Activated B cell treated with CpG ODN at 0.5 μM for 24 hours (primary cell): Measurements from ENCODE around the gene EEF1A2. TPM values are rescaled to one million over a fixed set of nuclear protein-coding genes. Genes with fewer than 3 reads are reported as not detected.
"Not testable (repeated sequence)": the region's sequence is repeated elsewhere in the genome, so short reads cannot be mapped to it uniquely, and the experiment has no call there.

ENCODE experiments used
- ATAC-seq: fragments of 200-7000 bp; cut with Tn5 transposase; one replicate; pipeline ENCODE4 v1.10.0; 2021; ENCODE audit warnings: low read depth, mild to moderate bottlenecking, moderate library complexity
- CTCF ChIA-PET: fragments of 350-600 bp; sonication (Branson Sonifier 250); formaldehyde crosslinking; loops from one replicate; lab custom pipeline; 2021; ENCODE audit warnings: antibody characterized with exemption; lab: Charles Lee
- POLR2A ChIA-PET: fragments of 350-600 bp; sonication (Branson Sonifier 250); formaldehyde crosslinking; loops from one replicate; lab custom pipeline; 2021; ENCODE audit warnings: antibody characterized with exemption; lab: Charles Lee
- DNase-seq: peaks from one replicate; pipeline ENCODE4 v3.0.0; 2022
- H3K27ac Mint-ChIP-seq: one replicate; pipeline ENCODE4 v1.8.0; 2020; ENCODE audit warnings: mixed read lengths
- H3K27me3 Mint-ChIP-seq: one replicate; pipeline ENCODE4 v1.8.0; 2021; ENCODE audit warnings: mixed read lengths
- H3K36me3 Mint-ChIP-seq: one replicate; pipeline ENCODE4 v1.8.0; 2021; ENCODE audit warnings: low read depth, mixed read lengths
- H3K4me1 Mint-ChIP-seq: one replicate; pipeline ENCODE4 v1.8.0; 2021; ENCODE audit warnings: mixed read lengths
- H3K4me3 Mint-ChIP-seq: one replicate; pipeline ENCODE4 v1.8.0; 2020; ENCODE audit warnings: mild to moderate bottlenecking, mixed read lengths
- H3K9me3 Mint-ChIP-seq: one replicate; pipeline ENCODE4 v1.8.0; 2020; ENCODE audit warnings: mixed read lengths
- intact Hi-C: fragments of 100-400 bp; cut with micrococcal nuclease; formaldehyde crosslinking; loops from one replicate; pipeline ENCODE4 v1.15.1; 2024
- total RNA-seq: library from RNA; stranded (reverse); gene quantifications from 2 replicates; pipeline ENCODE4 v1.2.3, GENCODE V29; 2022
- TF ChIP-seq, protein P1 (sequence below): fragments of 200-600 bp; IDR thresholded peaks from one replicate; pipeline ENCODE4 v1.8.0; 2022; ENCODE audit warnings: antibody characterized with exemption, mild to moderate bottlenecking

EEF1A2 gene
- total RNA-seq, 1 donor from 2014 or later: 1.6 TPM

DNA sequence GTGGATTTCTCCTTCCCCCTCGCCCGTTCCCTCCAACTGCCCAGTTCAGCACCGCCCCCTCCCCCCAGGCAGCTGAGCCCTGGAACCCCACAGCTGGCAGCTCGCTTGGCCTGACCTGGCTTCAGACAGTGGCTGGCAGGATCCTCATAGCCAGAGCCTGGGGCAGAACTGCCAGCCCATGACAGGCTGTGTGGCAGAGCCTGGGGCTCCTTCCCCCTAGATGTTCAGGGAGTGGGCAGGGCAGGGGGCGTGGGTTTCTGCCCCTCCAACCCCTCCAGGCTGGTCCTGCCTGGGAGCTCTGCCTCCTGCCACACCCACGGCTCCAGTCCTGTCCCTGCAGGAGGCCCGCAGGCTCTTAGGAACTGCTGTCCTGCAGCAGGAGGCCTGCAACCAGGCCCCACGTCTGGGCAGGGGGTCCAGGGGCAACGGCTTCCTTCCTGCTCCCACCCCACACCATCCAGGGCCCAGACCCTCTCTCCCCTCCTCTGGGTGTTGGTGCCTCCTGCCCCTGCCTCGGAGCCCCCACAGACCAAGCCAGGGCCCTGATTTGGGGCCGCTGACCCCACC, 16.8 kb downstream of the EEF1A2 start:
- no peaks in the 10 kb centered on the region for H3K36me3 Mint-ChIP-seq

DNA sequence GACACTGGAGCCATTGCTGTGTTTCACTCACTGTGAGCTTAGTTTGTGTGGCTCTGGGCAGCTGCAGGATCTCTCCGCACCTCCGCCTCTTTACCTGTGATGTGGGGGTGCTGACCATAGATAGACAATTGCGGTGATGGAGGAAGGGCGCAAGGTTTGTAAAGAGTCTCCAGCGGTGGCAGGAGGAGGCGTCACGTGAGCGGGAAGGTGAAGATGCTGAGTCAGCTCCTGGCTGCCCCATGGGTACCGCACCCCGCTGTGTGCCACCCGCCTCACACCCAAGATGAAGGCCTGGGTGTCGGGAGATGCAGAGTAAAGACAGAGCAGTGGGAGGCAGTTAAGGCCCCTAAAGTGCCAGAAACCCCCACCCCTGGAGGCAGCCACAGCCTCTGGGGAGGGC, 17.4 kb downstream of the EEF1A2 start:
- Mint-ChIP-seq H3K36me3 (no peaks in the 10 kb centered on the region), H3K4me3 (no peak overlapping the region), H3K4me1 (no peaks in the 10 kb centered on the region), H3K9me3 (no peaks in the 10 kb centered on the region), H3K27me3 (peaks cover 33% of the 10 kb centered on the region), H3K27ac (no peak overlapping the region)
- intact Hi-C loops: no loop called here
- TF ChIP-seq, protein P1, sequence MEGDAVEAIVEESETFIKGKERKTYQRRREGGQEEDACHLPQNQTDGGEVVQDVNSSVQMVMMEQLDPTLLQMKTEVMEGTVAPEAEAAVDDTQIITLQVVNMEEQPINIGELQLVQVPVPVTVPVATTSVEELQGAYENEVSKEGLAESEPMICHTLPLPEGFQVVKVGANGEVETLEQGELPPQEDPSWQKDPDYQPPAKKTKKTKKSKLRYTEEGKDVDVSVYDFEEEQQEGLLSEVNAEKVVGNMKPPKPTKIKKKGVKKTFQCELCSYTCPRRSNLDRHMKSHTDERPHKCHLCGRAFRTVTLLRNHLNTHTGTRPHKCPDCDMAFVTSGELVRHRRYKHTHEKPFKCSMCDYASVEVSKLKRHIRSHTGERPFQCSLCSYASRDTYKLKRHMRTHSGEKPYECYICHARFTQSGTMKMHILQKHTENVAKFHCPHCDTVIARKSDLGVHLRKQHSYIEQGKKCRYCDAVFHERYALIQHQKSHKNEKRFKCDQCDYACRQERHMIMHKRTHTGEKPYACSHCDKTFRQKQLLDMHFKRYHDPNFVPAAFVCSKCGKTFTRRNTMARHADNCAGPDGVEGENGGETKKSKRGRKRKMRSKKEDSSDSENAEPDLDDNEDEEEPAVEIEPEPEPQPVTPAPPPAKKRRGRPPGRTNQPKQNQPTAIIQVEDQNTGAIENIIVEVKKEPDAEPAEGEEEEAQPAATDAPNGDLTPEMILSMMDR: no peak
- DNase-seq (no peak), ATAC-seq (no peak)
- ChIA-PET POLR2A (no interaction called here), CTCF (no interaction called here)

More for the DNA sequence above, 16.8 kb downstream of the EEF1A2 start:
- ChIA-PET CTCF (no interaction called here), POLR2A (no interaction called here)
- no peak for DNase-seq
- peaks cover 30% of the 10 kb centered on the region for H3K27me3 Mint-ChIP-seq
- no peaks in the 10 kb centered on the region for H3K9me3 Mint-ChIP-seq
- H3K4me1 Mint-ChIP-seq: no peaks in the 10 kb centered on the region
- H3K27ac Mint-ChIP-seq: no peak overlapping the region
- no peak for ATAC-seq
- TF ChIP-seq, protein P1: no peak
- no peak overlapping the region for H3K4me3 Mint-ChIP-seq
- intact Hi-C loops: no loop called here

DNA sequence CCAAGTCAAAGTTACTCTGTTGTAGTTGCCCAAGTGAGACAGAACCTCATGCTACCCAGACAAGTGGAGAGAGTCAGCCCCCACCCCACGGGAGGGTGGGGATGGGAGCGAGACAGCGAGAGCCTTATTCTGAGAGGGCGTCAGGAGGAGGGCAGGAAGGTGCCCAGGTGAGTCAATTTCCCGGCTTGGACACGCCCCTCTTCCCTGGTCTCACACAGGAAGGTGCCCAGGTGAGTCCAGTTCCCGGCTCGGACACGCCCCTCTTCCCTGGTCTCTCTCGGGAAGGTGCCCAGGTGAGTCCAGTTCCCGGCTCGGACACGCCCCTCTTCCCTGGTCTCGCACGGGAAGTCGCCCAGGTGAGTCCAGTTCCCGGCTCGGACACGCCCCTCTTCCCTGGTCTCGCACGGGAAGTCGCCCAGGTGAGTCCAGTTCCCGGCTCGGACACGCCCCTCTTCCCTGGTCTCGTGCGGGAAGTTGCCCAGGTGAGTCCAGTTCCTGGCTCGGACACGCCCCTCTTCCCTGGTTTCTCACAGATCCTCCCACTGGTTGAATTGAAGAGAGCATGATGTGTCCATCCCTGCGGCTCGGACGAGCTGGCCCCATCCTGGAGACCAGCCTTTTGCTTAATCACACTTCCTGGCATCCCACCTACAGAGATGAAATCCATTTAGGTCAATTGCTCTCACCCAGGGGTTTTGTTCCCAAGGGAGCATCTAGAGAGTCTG, 19.0 kb downstream of the EEF1A2 start:
- intact Hi-C loops, H3K36me3 Mint-ChIP-seq, H3K4me1 Mint-ChIP-seq, H3K4me3 Mint-ChIP-seq, ATAC-seq, POLR2A ChIA-PET, CTCF ChIA-PET, H3K27ac Mint-ChIP-seq, DNase-seq, H3K9me3 Mint-ChIP-seq: not testable (repeated sequence)
- peaks cover 36% of the 10 kb centered on the region for H3K27me3 Mint-ChIP-seq

DNA sequence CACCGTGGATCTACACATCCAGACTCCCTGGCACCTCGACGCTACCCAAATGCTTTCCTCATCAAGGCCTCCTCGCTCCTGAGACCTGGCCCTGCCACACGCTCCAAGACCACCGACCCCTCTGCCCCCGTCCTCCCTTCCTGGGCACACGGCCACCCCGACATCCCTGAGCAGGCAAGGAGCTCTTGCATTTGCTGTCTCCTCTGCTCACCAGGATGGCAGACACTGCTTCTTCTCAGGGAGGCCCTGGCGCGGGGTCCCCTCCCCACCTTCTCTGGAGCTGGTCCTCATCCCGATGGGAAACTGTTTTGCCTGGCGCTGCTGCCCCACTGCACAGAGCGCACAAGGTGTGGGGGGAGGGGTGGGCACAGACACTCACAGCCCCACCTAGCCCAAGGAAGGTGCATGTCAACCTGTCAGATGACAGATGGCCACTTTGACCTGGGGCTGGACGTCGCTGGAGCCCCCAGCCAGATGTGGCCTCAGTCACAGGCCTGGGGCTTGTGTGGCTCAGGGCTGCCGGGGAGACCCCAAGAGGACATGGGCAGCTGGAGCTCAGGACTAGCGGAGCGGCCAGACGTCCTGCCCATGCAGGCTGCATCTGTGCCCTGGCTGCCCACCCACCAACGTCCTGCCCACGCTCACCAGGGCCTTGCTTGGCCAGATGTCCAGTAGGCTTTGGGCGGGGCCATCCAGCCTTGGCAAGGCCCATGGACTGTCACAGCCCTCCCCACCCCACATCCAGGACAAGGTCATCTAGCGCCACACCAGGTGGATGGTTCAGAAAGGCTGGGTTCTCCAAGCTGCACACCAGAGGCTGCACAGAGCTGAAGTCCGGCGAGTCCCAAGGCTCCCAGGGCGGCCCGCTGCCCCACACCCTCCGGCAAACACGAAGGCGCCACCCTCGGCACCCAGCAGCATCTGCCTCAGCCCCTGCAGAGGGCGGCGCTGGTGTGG, 20.3 kb downstream of the EEF1A2 start:
- POLR2A ChIA-PET: no interaction called here
- Mint-ChIP-seq H3K4me1 (peaks cover 11% of the 10 kb centered on the region), H3K27ac (no peak overlapping the region), H3K4me3 (no peak overlapping the region), H3K9me3 (no peaks in the 10 kb centered on the region), H3K36me3 (no peaks in the 10 kb centered on the region), H3K27me3 (peaks cover 42% of the 10 kb centered on the region)
- ATAC-seq (no peak), DNase-seq (no peak)
- TF ChIP-seq, protein P1: no peak
- CTCF ChIA-PET: no interaction called here
- intact Hi-C loops: no loop called here

DNA sequence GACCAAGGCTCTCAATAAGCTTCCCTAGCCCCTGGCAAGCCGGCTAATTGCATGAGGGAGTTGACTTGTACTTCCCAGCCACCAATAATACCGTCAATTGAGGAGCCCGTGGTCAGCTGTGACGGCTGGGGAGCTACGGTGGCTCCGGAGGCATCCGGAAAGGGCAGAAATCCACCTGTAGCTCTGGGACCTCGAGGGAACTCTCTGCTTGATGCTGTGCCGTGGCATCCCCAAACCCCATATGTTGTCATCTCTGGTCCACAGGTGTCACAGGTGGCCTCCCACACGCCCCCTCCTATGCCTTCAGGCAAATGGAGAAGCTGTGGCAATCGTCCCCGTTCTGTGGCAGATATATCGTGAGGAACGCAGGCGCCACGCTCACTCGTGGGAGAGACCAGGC, 20.9 kb downstream of the EEF1A2 start:
- no peak for DNase-seq
- CTCF ChIA-PET: no interaction called here
- TF ChIP-seq, protein P1: no peak
- no peaks in the 10 kb centered on the region for H3K36me3 Mint-ChIP-seq
- ATAC-seq: no peak
- peaks cover 11% of the 10 kb centered on the region for H3K4me1 Mint-ChIP-seq
- peaks cover 41% of the 10 kb centered on the region for H3K27me3 Mint-ChIP-seq
- H3K9me3 Mint-ChIP-seq: no peaks in the 10 kb centered on the region
- POLR2A ChIA-PET: no interaction called here
- H3K4me3 Mint-ChIP-seq: no peak overlapping the region
- intact Hi-C loops: no loop called here
- no peak overlapping the region for H3K27ac Mint-ChIP-seq
